H1 (cell line): ENCODE data around the gene TOP1. TPM values are rescaled to one million over a fixed set of nuclear protein-coding genes. Genes with fewer than 3 reads are reported as not detected.

Source experiments
- SAP30 ChIP-seq: fragments of 300-600 bp; sonication (generic); IDR thresholded peaks from 2 replicates; pipeline ENCODE4 v1.7.1; 2012; ENCODE audit warnings: low read length, moderate library complexity, mild to moderate bottlenecking, inconsistent platforms; ENCODE audit not compliant: insufficient read depth, insufficient replicate concordance
- YY1 ChIP-seq: IDR thresholded peaks from 2 replicates; pipeline ENCODE4 v1.6.1; 2011; ENCODE audit warnings: low read depth, mild to moderate bottlenecking, low read length
- polyA plus RNA-seq, 7 experiments: library from polyadenylated mRNA; depleted of rRNA in 3 of 7; stranded (reverse) in 5 of 7; unstranded in 2 of 7; fragments of >200 nt in 5 of 7; fragments of 200-250 nt in 2 of 7; gene quantifications; 1 replicate in 5 of 7; 2 replicates in 1 of 7; 4 replicates in 1 of 7; pipeline versions ENCODE4 v1.2.1 to v1.2.3, GENCODE V29; 2011 to 2013; ENCODE audit warnings: missing spikeins in 2 of 7, mixed read lengths in 2 of 7
- total RNA-seq: library from RNA; stranded (reverse); fragmentation: NEBNext Ultra II Directional; extraction: Animal tissue kit (Norgen Biotek cat#: 25700); gene quantifications from 2 replicates; pipeline ENCODE4 v1.2.1, GENCODE V29; 2021

TOP1 gene
- total and polyA plus RNA-seq, 2 of the 8 experiments (the other 6 are each of a cell fraction or from before 2014, with no cell fraction given), result 7.4 to 108 TPM

DNA sequence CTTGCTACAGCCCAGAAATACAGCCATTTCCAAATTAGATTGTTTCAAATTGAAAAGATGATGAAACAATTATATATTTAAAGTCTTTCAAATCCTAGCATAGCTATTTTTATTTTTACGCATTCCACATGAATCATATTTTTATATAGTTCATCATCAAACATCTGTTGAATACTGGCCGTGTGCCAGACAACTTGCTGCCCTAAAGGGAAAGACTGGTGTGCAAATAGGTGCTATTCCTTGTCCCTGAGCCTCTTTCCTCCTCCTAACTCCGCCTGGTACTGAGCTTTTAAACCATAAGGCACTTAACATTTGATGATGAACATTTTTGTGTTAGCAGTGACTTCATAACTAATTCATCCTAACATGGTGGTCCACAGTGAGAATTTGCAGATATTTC is 90.0 kb downstream of the TOP1 start (continued):
- no peak for TF ChIP-seq YY1
- no peak for TF ChIP-seq SAP30
